Fibroblast of lung (primary cell): Measurements from ENCODE around the gene PTDSS2.

Experiments used
- CTCF ChIP-seq, 2 donors: IDR thresholded peaks in 1 of 2; conservative IDR thresholded peaks in 1 of 2; 1 replicate in 1 of 2; 2 replicates in 1 of 2; pipeline ENCODE4 v1.5.1; 2011 to 2012; ENCODE audit warnings: low read length in 2 of 2, control low read depth in 1 of 2, inconsistent platforms in 1 of 2, low read depth in 1 of 2, mild to moderate bottlenecking in 1 of 2
- EZH2 ChIP-seq: IDR thresholded peaks from 2 replicates; pipeline ENCODE4 v1.5.1; 2012; ENCODE audit warnings: low read length, control low read depth, mild to moderate bottlenecking; ENCODE audit errors: missing control alignments

GRCh38 chr11:456533-456932 lies 6.5 kb downstream of the PTDSS2 start:
- TF ChIP-seq CTCF (conservative IDR thresholded peaks at IDR 0.05 in 1 of 2, IDR thresholded peaks at IDR 0.05 in 1 of 2; ENCODE audit: low read depth in 1 of 2, low read length in 2 of 2) (no peak), EZH2 (no peak)
